Measurements from ENCODE around the gene GALNT18. TPM values are rescaled to one million over a fixed set of nuclear protein-coding genes. Genes with fewer than 3 reads are reported as not detected.

Gene GALNT18
- total and polyA plus RNA-seq, 2 of the 4 experiments (the other 2 are of a cell fraction), result 9.5 to 11.3 TPM

- no peaks in the 10 kb centered on the region; the same call in 1 of the 2 replicates for H3K9me1 ChIP-seq (ENCODE audit: insufficient read depth, low read length)
- no peak overlapping the region for H2BK120ac ChIP-seq (ENCODE audit: low read depth, low read length)
- peaks cover 5% of the 10 kb centered on the region; the same call in 1 of the 2 replicates for H3K27me3 ChIP-seq (ENCODE audit: control insufficient read depth, insufficient read depth, low read length)
- TF ChIP-seq SMC3 (IDR thresholded peaks at IDR 0.05; ENCODE audit: low read depth, low read length) (no peak), CTCF (conservative IDR thresholded peaks at IDR 0.05; ENCODE audit: low read depth, low read length) (no peak), BHLHE40 (IDR thresholded peaks at IDR 0.05; ENCODE audit: low read depth, low read length) (no peak), RCOR1 (IDR thresholded peaks at IDR 0.05; ENCODE audit: insufficient replicate concordance, low read length) (no peak), CEBPB (IDR thresholded peaks at IDR 0.05; ENCODE audit: low read depth, low read length) (no peak), USF2 (IDR thresholded peaks at IDR 0.05; ENCODE audit: low read depth, low read length) (no peak), POLR2A (IDR thresholded peaks at IDR 0.05; ENCODE audit: low read depth, low read length) (no peak), ELK1 (IDR thresholded peaks at IDR 0.05; ENCODE audit: borderline replicate concordance, low read depth, low read length) (no peak), MAFK (IDR thresholded peaks at IDR 0.05; ENCODE audit: low read depth, low read length) (no peak), MXI1 (IDR thresholded peaks at IDR 0.05; ENCODE audit: borderline replicate concordance, low read depth, low read length) (no peak), RAD21 (IDR thresholded peaks at IDR 0.05; ENCODE audit: low read length) (no peak), MAZ (IDR thresholded peaks at IDR 0.05; ENCODE audit: borderline replicate concordance, low read depth, low read length) (no peak), CHD1 (IDR thresholded peaks at IDR 0.05; ENCODE audit: low read depth, low read length) (no peak), NFE2L2 (IDR thresholded peaks at IDR 0.05; ENCODE audit: low read depth, low read length) (no peak), RFX5 (IDR thresholded peaks at IDR 0.05; ENCODE audit: low read depth, low read length) (no peak), FOS (IDR thresholded peaks at IDR 0.05; ENCODE audit: low read depth, low read length) (no peak)
- ChIA-PET POLR2A (ENCODE audit: unreplicated experiment) (no interaction called here), CTCF (no interaction called here)
- no peak overlapping the region for H3K4me3 ChIP-seq (ENCODE audit: insufficient read depth, low read depth, low read length)
- no peak overlapping the region for H2BK5ac ChIP-seq (ENCODE audit: low read depth, low read length, poor library complexity, severe bottlenecking)
- H4K91ac ChIP-seq (ENCODE audit: insufficient read depth, low read depth, low read length), result no peak overlapping the region
- intact Hi-C loops (cut with micrococcal nuclease), result loop anchor here (10.0 kb wide), 1 partner anchor 223 kb away; the partner anchor contains the start of gene GALNT18
- no peaks in the 10 kb centered on the region for H4K20me1 ChIP-seq (ENCODE audit: insufficient read depth, low read length)
- DNase-seq (no peak), ATAC-seq (ENCODE audit: low read depth) (no peak; the same call in 1 of the 2 replicates)
- H3K14ac ChIP-seq (replicated peaks; ENCODE audit: low read depth, low read length), result no peak overlapping the region
- H3K56ac ChIP-seq (ENCODE audit: extremely low read depth, insufficient read depth, low read length), result no peak overlapping the region
- H2AFZ ChIP-seq (replicated peaks; ENCODE audit: low read length, poor library complexity), result no peak overlapping the region
- peaks cover 4% of the 10 kb centered on the region; the same call in 1 of the 2 replicates for H3K4me1 ChIP-seq (ENCODE audit: control insufficient read depth, insufficient read depth, low read length)
- no peak overlapping the region for H2AK5ac ChIP-seq (ENCODE audit: low read depth, low read length)
- no CpG with 5 or more reads among the region's 3 CpGs for WGBS, 2 experiments (ENCODE audit: extremely low coverage in 2 of 2, insufficient read length in 1 of 2)
- no peak overlapping the region for H3K4me2 ChIP-seq (ENCODE audit: low read depth, low read length)
- H3K27ac ChIP-seq (ENCODE audit: insufficient read depth, low read length), result no peak overlapping the region
- no peaks in the 10 kb centered on the region for H3K36me3 ChIP-seq (ENCODE audit: control insufficient read depth, insufficient read depth, low read length)
- no peaks in the 10 kb centered on the region for H3K79me1 ChIP-seq (ENCODE audit: low read depth in 1 of 2, low read length in 2 of 2)
- BruUV-seq (replicated peaks), result no TSS peak
- in situ Hi-C loops (cut with MboI; ENCODE audit: low sequenced_read_pairs), result no loop called here
- H2BK15ac ChIP-seq (ENCODE audit: low read depth, low read length), result no peak overlapping the region
- dilution Hi-C loops (cut with HindIII; ENCODE audit: low sequenced_read_pairs, unreplicated experiment), result no loop called here
- H3K9me3 ChIP-seq (ENCODE audit: control insufficient read depth, insufficient read depth, low read length), result no peaks in the 10 kb centered on the region
- H3K23ac ChIP-seq (ENCODE audit: low read depth, low read length), result no peak overlapping the region
- H2AK9ac ChIP-seq (replicated peaks; ENCODE audit: low read depth, low read length, poor library complexity), result no peak overlapping the region
- H2BK20ac ChIP-seq (ENCODE audit: low read depth, low read length), result no peak overlapping the region
- H3K9ac ChIP-seq (ENCODE audit: low read depth, low read length), result no peak overlapping the region
- no peak overlapping the region for H4K5ac ChIP-seq (ENCODE audit: low read depth, low read length)
- H3K4ac ChIP-seq (ENCODE audit: low read depth, low read length), result no peak overlapping the region
- H3K18ac ChIP-seq (ENCODE audit: low read depth, low read length), result no peak overlapping the region
- H4K8ac ChIP-seq (ENCODE audit: low read depth in 2 of 2, low read length in 2 of 2), result no peak overlapping the region
Observed at GRCh38 chr11:11401960-11402535, 219.8 kb downstream of the GALNT18 start.

Measured in IMR-90 (cell line).